HG03159 (cell line): Measurements from ENCODE around the gene TMEM248.
"Not testable (repeated sequence)": the region's sequence is repeated elsewhere in the genome, so short reads cannot be mapped to it uniquely, and the experiment has no call there.

Experiments
- ATAC-seq: cut with Tn5 transposase; IDR thresholded peaks from one replicate; pipeline ENCODE4 v1.9.1; 2021; ENCODE audit warnings: mild to moderate bottlenecking, moderate library complexity; ENCODE audit not compliant: unreplicated experiment

The TMEM248 gene

GRCh38 chr7:66920769-66921395, at the start of gene TMEM248:
Gene TMEM248, plus strand, starts transcription at chr7:66921225. Its CDS starts 20,641 bp downstream, at chr7:66941866.
- peak; percentile 72 for ATAC-seq

- no peak for ATAC-seq
Measured at GRCh38 chr7:66873476-66873875, 47.5 kb upstream of the TMEM248 start.

GRCh38 chr7:66877577-66878300, 43.3 kb upstream of the TMEM248 start:
- peak; percentile 97 for ATAC-seq

GRCh38 chr7:66878301-66878685, 42.7 kb upstream of the TMEM248 start:
- not testable (repeated sequence) for ATAC-seq

GRCh38 chr7:66880053-66880452, 41.0 kb upstream of the TMEM248 start:
- no peak for ATAC-seq

- not testable (repeated sequence) for ATAC-seq
Measured at GRCh38 chr7:66880577-66880976, 40.4 kb upstream of the TMEM248 start.

- no peak for ATAC-seq
Measured at GRCh38 chr7:66883716-66884115, 37.3 kb upstream of the TMEM248 start.

GRCh38 chr7:66884556-66884955, 36.5 kb upstream of the TMEM248 start:
- not testable (repeated sequence) for ATAC-seq

- ATAC-seq = no peak
Measured at GRCh38 chr7:66886152-66886551, 34.9 kb upstream of the TMEM248 start.

- not testable (repeated sequence) for ATAC-seq
Measured at GRCh38 chr7:66888223-66888622, 32.8 kb upstream of the TMEM248 start.

DNA sequence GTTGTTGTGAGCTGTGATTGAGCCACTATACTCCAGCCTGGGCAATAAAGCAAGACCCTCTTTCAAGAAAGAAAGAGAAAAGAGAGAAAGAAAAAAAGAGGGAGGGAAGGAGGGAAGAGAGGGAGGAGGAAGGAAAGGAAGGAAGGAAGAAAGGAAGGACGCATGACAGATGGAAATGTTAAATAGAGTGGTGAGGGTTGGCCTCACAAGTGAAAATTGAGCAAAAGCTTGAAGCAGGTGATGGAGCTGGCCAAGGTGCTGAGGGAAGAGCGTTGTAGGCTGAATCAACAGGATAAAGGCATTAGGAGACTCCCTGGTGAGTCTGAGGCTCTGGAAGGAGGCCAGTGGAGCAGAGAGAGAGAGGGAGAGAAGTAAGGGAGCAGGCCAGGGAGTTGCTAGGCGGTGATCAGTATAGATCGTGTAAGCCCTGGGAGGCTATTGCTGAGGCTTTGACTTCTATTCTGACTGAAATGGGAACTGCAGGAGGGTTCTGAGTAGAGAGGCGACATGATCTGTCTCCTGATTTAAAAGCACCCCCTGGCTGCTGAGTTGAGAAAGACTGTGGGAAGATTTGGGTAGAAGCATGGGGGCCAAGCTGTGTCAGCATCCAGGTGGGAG, 26.5 kb upstream of the TMEM248 start:
- ATAC-seq = no peak

GRCh38 chr7:66896441-66896840, 24.6 kb upstream of the TMEM248 start:
- ATAC-seq = no peak

- ATAC-seq = no peak
Measured at GRCh38 chr7:66899552-66900280, 21.3 kb upstream of the TMEM248 start.

DNA sequence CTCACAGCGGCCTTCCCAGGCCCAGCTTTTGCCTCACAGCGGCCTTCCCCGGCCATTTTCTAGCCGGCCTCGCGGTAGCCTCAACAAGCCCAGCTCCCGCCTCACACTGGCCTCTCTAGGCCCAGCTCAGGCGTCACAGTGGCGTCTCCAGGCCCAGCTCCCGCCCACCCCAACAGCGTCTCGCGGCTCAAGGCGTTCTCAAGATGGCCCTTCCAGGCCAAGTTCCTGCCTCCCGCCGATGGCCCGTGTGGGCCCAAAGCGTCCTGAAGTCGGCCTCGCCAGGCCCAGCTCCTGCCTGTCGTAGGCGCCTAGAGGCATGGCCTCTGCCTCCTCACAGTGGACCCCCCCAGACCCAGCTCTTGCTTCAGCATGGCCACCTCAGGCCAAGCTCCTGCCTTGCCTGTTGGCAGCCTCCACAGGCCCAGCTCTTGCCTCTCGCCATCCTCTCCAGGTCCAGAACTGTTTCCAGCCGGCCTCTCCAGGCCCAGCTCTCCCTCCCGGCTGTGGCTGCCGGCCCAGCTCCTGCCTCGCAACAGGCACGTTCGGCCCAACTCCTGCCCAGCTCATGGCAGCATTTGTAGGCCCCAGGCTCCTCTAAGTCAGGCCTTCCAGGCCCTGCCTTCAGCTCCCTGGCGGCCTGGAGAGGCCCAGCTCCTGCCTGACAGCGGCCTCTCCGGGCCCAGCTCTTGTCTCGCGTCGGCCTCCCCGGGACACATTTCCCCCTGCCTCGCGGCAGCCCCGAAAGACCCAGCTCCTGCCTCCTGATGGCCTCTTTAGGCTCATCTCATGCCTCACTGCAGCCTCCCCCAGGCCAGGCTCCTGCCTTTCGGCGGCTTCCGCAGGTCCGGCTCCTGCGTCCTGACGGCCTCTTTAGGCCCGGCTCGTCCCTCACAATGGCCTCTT, 18.8 kb upstream of the TMEM248 start:
- ATAC-seq = no peak

- no peak for ATAC-seq
Measured at GRCh38 chr7:66902844-66903180, 18.2 kb upstream of the TMEM248 start.

- no peak for ATAC-seq
Measured at GRCh38 chr7:66903360-66904062, 17.5 kb upstream of the TMEM248 start.

DNA sequence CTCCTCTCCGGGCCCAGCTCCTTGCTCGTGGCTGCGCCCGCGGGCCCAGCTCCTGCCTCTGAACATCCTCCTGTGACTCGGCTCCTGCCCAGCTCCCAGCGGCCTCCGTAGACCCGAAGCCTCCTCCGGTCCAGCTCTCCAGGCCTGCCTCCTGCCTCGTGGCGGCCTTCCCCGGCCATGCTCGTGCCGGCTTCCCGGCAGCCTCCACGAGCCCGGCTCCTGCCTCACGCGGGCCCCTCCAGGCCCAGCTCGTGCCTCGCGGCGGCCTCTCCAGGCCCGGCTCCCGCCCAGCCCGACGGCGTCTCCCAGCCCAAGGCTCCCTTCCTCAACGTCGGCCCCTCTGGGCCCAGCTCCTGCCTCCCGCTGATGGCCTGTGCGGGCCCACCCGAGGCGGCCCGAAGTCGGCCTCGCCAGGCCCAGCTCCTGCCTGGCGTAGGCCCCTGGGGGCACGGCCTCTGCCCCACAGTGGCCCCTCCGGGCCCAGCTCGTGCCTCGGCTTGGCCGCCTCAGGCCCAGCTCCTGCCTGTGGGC, 16.9 kb upstream of the TMEM248 start:
- ATAC-seq = no peak

DNA sequence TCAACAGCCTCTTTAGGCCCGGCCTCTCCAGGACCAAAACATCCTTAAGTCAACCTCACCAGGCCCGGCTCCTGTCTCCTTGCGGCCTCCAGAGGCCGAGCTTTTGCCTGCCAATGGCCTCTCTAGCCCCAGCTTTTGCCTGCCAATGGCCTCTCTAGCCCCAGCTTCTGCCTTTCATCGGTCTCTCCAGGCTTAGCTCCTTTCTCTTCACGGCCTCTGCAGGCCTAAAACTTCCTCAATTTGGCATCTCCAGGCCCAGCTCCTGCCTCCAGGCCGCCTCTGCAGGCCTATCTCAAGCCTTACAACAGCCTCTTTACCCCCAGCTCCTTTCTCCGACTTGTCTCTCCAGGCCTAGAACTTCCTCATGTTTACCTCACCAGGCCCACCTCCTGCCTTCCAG, 15.7 kb upstream of the TMEM248 start:
- no peak for ATAC-seq

GRCh38 chr7:66905689-66906088, 15.3 kb upstream of the TMEM248 start:
- ATAC-seq = no peak

- ATAC-seq = no peak
Measured at GRCh38 chr7:66907731-66908130, 13.3 kb upstream of the TMEM248 start.
